ENCODE measurements around the gene GALNT1.
A peak's percentile ranks its signal among the peaks of the same experiment; 100 is the strongest.

Gene GALNT1

DNA sequence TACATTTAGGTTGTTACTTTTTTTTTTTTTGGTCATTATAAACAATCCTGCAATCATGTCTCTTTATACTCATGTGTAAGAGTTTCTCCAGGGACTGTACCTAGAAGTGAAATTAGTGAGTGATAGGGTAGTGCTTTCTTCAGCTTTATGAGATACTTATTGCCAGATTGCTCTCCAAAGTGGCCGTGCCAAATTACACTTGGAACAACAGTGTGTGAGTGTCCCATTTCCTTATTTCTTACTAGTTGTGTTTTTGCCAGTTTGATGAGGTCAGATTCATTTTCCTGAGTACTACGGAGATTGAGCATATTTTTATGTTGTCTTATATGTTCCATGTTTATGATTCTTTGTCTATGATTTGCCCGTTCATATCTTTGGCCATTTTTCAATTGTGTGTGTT is 39.2 kb downstream of the GALNT1 start:
- H3K27ac ChIP-seq (ENCODE audit: low read depth, low read length) = no peak overlapping the region
- peaks cover 4% of the 10 kb centered on the region; the same call in 1 of the 2 replicates for H4K20me1 ChIP-seq (ENCODE audit: control insufficient read depth, insufficient read depth, low read depth, low read length)
- H3K9me2 ChIP-seq (replicated peaks; ENCODE audit: control insufficient read depth, low read length) = no peaks in the 10 kb centered on the region
- peaks cover 43% of the 10 kb centered on the region for H3K4me1 ChIP-seq (ENCODE audit: control insufficient read depth, low read length)
- H3K9me3 ChIP-seq (ENCODE audit: control insufficient read depth, insufficient read depth, low read length) = no peaks in the 10 kb centered on the region; the same call in 1 of the 2 replicates
- no peak for TF ChIP-seq EZH2phosphoT487 (IDR thresholded peaks at IDR 0.05; ENCODE audit: borderline replicate concordance, low read length)
- TF ChIP-seq, protein P1, sequence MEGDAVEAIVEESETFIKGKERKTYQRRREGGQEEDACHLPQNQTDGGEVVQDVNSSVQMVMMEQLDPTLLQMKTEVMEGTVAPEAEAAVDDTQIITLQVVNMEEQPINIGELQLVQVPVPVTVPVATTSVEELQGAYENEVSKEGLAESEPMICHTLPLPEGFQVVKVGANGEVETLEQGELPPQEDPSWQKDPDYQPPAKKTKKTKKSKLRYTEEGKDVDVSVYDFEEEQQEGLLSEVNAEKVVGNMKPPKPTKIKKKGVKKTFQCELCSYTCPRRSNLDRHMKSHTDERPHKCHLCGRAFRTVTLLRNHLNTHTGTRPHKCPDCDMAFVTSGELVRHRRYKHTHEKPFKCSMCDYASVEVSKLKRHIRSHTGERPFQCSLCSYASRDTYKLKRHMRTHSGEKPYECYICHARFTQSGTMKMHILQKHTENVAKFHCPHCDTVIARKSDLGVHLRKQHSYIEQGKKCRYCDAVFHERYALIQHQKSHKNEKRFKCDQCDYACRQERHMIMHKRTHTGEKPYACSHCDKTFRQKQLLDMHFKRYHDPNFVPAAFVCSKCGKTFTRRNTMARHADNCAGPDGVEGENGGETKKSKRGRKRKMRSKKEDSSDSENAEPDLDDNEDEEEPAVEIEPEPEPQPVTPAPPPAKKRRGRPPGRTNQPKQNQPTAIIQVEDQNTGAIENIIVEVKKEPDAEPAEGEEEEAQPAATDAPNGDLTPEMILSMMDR (IDR thresholded peaks at IDR 0.05; ENCODE audit: low read depth, low read length, poor library complexity, severe bottlenecking) = no peak
- no peak overlapping the region for H3K4me2 ChIP-seq (ENCODE audit: low read length)
- peaks cover 69% of the 10 kb centered on the region for H3K79me2 ChIP-seq (ENCODE audit: control insufficient read depth, low read length)
- 0 out of 2 replicates have a peak, but pooled peaks cover 3% of the 10 kb centered on the region for H3F3A ChIP-seq (ENCODE audit: control insufficient read depth, insufficient read depth)
- H3K4me3 ChIP-seq (ENCODE audit: low read length) = no peak overlapping the region
- no peaks in the 10 kb centered on the region for H3K36me3 ChIP-seq (ENCODE audit: control insufficient read depth, low read length)
- no peaks in the 10 kb centered on the region for H3K27me3 ChIP-seq (ENCODE audit: control insufficient read depth, low read length)

DNA sequence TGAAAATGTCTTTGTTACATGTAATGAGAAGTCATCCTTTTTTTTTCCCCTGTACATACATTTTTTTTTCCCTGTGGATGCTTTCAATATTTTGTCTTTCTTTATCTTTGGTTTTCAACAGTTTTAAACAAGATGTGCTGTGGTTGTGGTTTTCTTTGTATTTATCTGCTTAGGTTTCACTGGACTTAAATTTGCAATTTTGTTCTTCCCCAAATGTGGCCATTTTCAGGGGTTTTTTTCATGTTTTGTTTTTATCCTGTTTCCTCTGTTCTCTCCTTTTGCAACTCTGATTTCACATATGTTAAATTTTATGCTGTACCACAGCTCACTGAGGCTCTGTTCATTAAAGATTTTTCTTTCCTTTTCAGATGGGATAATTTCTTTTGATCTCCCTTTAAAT is 41.7 kb downstream of the GALNT1 start:
- Histone ChIP-seq H3K4me2 (ENCODE audit: low read length) (peak overlapping the region; percentile 31), H3K79me2 (ENCODE audit: control insufficient read depth, low read length) (peaks cover 68% of the 10 kb centered on the region)

GRCh38 chr18:35624146-35624545 is 42.6 kb downstream of the GALNT1 start:
- peaks cover 8% of the 10 kb centered on the region for H3K36me3 ChIP-seq (ENCODE audit: control insufficient read depth, low read length)
- 0 out of 2 replicates have a peak, but pooled peaks cover 3% of the 10 kb centered on the region for H3F3A ChIP-seq (ENCODE audit: control insufficient read depth, insufficient read depth)
- no peaks in the 10 kb centered on the region for H3K9me2 ChIP-seq (replicated peaks; ENCODE audit: control insufficient read depth, low read length)
- H3K4me2 ChIP-seq (ENCODE audit: low read length) = peak overlapping the region; percentile 29; the same call in 1 of the 2 replicates
- H3K79me2 ChIP-seq (ENCODE audit: control insufficient read depth, low read length) = peaks cover 62% of the 10 kb centered on the region
- peaks cover 8% of the 10 kb centered on the region for H3K9me3 ChIP-seq (ENCODE audit: control insufficient read depth, insufficient read depth, low read length)
- H3K27me3 ChIP-seq (ENCODE audit: control insufficient read depth, low read length) = no peaks in the 10 kb centered on the region
- H4K20me1 ChIP-seq (ENCODE audit: control insufficient read depth, insufficient read depth, low read depth, low read length) = no peaks in the 10 kb centered on the region
- no peak overlapping the region for H3K27ac ChIP-seq (ENCODE audit: low read depth, low read length)
- TF ChIP-seq, protein P1 (IDR thresholded peaks at IDR 0.05; ENCODE audit: low read depth, low read length, poor library complexity, severe bottlenecking) = no peak
- no peak for TF ChIP-seq EZH2phosphoT487 (IDR thresholded peaks at IDR 0.05; ENCODE audit: borderline replicate concordance, low read length)
- peaks cover 22% of the 10 kb centered on the region for H3K4me1 ChIP-seq (ENCODE audit: control insufficient read depth, low read length)
- H3K4me3 ChIP-seq (ENCODE audit: low read length) = no peak overlapping the region

More for the DNA sequence above, 41.7 kb downstream of the GALNT1 start:
- TF ChIP-seq, protein P1 (IDR thresholded peaks at IDR 0.05; ENCODE audit: low read depth, low read length, poor library complexity, severe bottlenecking) = no peak
- no peak for TF ChIP-seq EZH2phosphoT487 (IDR thresholded peaks at IDR 0.05; ENCODE audit: borderline replicate concordance, low read length)
- H3K9me2 ChIP-seq (replicated peaks; ENCODE audit: control insufficient read depth, low read length) = no peaks in the 10 kb centered on the region
- H3K4me1 ChIP-seq (ENCODE audit: control insufficient read depth, low read length) = peaks cover 26% of the 10 kb centered on the region
- H4K20me1 ChIP-seq (ENCODE audit: control insufficient read depth, insufficient read depth, low read depth, low read length) = no peaks in the 10 kb centered on the region
- 0 out of 2 replicates have a peak, but pooled peaks cover 3% of the 10 kb centered on the region for H3F3A ChIP-seq (ENCODE audit: control insufficient read depth, insufficient read depth)
- no peak overlapping the region for H3K27ac ChIP-seq (ENCODE audit: low read depth, low read length)
- peaks cover 8% of the 10 kb centered on the region for H3K9me3 ChIP-seq (ENCODE audit: control insufficient read depth, insufficient read depth, low read length)
- peaks cover 8% of the 10 kb centered on the region for H3K36me3 ChIP-seq (ENCODE audit: control insufficient read depth, low read length)
- H3K4me3 ChIP-seq (ENCODE audit: low read length) = peak overlapping the region; percentile 14; the same call in 1 of the 2 replicates
- H3K27me3 ChIP-seq (ENCODE audit: control insufficient read depth, low read length) = no peaks in the 10 kb centered on the region
